ENCODE data around the gene SIMC1.
"Not testable (repeated sequence)": the region's sequence is repeated elsewhere in the genome, so short reads cannot be mapped to it uniquely, and the experiment has no call there.

SIMC1 gene

GRCh38 chr5:176237971-176238644 is at the start of gene SIMC1:
Gene SIMC1, plus strand, starts transcription at chr5:176238424. Its CDS starts 85 bp downstream, at chr5:176238509.
- peak; percentile 17 for DNase-seq (ENCODE audit: low read depth)

DNA sequence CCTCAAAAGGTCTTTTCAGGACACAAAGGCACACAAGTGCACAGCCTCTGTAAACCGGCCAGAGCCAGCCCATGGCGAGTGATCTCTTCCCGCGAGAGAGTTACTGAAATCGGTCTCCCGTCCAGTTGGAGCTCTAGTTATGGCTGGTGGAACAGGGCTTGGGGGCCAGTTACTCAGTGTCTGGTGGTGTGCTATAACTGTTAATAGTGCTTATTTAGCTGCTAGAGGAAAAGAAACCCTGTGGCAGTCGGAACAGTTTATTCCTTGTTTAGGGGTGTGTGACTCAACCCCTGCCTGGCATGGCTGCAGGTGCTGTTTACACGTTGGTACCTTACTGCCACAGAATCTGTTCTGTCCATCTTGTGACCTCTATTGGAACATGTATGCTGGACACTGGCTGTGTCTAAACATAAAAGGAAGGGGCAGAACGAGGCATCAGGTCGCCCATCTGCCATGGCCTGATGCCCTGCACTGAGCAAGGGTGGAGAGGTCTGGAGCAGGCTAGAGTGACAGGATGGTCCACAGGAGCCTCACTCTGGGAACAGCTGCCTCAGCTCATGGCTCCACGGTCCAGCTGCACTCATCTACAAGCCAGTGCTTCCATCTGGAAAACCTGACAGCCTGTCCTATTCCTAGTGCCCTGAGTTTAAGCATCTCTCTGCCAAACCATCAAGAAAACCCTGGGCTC is 49.6 kb upstream of the SIMC1 start:
- DNase-seq (ENCODE audit: low read depth): no peak

- no peak for DNase-seq (ENCODE audit: low read depth)
Observed at GRCh38 chr5:176189857-176190256, 48.4 kb upstream of the SIMC1 start.

- no peak for DNase-seq (ENCODE audit: low read depth)
Observed at GRCh38 chr5:176190886-176191755, 47.1 kb upstream of the SIMC1 start.

DNA sequence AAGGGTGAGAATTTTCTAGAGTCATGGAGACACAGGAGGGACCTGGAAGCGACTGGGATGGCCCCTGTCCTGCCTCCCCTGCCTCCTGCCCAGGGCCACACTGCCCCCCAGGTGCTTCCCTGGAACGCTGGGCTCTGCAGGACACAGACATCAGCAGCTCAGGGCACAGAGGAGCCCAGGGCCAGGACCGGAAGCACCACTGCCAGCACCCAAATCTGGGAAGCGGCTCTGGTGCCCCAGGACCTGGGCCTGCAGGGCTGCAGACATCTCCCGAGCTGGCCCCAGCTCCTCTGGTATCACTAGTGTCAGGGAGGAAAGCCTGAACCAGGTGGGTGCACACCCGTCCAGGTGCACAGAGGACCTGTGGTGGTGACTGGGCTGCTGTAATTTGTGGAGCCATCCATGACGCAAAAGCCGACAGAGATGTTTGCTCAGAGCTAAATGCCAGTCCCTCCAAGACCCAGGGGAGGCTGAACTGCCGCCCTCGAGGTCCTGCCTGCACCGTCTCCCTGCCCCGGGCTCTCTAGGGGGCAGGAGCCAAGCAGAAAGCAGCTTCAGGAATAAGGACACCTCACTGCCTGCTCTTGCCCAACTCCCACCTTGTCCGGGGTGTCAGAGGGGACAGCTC is 46.0 kb upstream of the SIMC1 start:
- DNase-seq (ENCODE audit: low read depth): no peak

GRCh38 chr5:176192722-176193117 is 45.5 kb upstream of the SIMC1 start:
- not testable (repeated sequence) for DNase-seq (ENCODE audit: low read depth)

- not testable (repeated sequence) for DNase-seq (ENCODE audit: low read depth)
Observed at GRCh38 chr5:176193636-176194035, 44.6 kb upstream of the SIMC1 start.

- not testable (repeated sequence) for DNase-seq (ENCODE audit: low read depth)
Observed at GRCh38 chr5:176194238-176195083, 43.8 kb upstream of the SIMC1 start.

DNA sequence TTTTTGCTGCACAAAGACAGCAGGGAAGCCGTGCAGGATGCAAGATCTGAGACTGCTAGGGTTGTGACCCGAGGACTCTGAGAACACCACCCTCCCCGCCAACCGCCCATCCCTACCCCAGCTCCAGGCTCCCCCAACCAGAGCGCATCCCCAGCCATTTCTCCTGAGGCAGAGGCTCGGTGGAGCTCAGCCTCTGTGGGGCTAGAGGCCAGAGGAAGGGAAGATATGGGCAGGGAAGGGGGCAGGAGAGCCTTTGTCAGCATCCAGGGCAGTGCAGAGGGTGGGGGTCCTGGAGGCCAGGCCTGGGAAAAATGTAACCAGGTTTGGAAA is 43.2 kb upstream of the SIMC1 start:
- not testable (repeated sequence) for DNase-seq (ENCODE audit: low read depth)

DNA sequence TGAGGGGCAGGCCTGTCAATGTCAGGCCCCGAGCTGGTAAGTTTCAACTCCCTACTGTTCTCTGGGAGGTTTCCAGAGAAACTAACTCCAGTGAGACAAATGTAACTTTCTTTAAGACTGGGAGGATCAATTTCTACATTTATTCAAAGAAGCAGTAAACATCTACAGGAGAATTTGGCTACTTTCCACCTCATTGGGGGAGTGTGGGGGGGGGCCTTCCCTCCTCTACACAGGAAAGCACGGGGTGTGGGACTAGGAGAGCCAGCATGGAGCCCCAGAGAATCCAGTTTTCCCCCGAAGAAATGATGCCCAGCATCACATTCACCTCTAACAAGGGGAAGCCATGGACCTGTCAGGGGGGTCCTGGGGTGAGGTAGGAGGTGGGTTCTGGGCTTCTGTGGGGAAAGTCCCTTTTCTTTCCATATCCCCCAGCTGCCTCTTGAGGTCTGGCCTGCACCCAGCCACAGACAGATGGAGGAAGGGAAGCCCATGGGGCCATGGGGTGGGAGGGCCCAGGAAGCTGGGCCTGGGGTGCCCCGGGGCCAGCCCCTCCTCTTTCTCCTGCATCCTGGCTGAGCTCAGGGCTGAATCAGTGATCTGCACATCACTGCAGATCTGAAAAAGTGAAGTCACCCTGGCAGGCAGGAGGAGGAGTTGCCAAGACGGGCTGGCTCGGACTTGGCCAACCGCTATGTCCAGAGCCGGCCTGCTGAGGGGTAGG is 42.6 kb upstream of the SIMC1 start:
- not testable (repeated sequence) for DNase-seq (ENCODE audit: low read depth)

- DNase-seq (ENCODE audit: low read depth): not testable (repeated sequence)
Observed at GRCh38 chr5:176196781-176197180, 41.4 kb upstream of the SIMC1 start.

DNA sequence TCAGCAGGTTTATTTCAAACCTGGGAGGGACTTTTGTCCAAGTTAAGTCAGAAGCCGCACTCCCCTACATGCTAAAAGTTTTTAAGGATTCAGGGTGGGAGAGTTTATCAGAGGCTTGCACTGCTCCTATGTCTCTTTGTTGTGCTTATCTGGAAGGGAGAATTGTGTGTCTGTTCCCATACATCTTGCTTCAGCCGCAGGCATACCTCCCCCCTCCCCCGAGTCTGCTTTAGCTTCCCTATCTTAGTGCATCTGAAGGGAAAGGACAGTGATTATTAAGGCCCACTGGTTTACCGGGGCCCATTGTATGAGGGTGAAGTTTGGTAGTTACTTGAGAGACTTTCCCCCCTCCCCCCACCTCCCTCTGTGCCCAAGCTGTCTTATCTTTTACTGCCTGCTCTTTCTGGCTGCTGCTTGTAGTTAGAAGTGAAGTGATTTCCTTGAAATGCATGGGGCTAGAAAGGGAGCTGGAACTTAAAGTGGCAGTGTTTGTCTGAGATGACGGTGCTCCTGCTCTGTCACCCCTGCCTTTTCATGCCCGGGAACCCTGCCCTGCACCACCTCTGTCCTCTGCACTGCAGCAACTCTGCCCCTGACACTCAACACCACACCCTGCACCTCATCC is 40.9 kb upstream of the SIMC1 start:
- not testable (repeated sequence) for DNase-seq (ENCODE audit: low read depth)

GRCh38 chr5:176198299-176198698 is 39.9 kb upstream of the SIMC1 start:
- DNase-seq (ENCODE audit: low read depth): not testable (repeated sequence)

DNA sequence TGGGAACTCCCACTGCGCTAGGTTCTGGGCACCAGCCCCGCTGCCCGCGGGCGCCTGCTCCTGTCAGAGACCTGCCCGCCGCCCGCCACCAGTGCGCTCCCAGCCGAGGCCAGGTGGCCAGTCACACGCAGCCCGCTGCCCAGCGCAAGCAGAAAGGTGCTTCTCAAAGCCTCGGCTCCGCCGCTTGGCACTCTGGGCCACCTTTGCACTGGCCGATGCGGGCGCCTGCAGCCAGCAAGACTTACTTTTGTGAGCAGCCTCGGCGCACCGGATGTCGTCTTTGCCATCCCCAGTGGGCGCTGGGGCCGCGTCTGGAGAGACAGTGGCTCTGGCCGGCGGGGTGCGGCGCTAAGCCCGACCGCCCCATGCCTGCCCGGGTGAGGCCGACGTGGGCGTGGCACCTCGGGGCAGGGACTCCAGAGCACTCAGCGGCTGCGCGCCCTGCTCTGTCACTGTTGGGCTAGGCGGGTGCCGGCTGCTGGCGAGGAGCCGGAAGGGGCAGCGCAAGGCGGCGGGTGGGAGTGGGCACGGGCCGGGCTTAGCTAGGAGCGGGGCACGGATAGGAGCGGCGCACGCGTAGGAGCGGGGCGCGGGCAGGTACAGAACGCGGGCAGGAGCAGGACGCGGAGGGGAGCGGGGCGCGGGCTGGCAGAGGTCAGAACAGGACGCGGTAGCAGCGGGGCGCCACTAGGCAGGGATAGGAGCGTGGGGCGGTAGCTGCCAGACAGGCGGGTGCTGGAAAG is 39.1 kb upstream of the SIMC1 start:
- not testable (repeated sequence) for DNase-seq (ENCODE audit: low read depth)

GRCh38 chr5:176199803-176200399 is 38.3 kb upstream of the SIMC1 start:
- not testable (repeated sequence) for DNase-seq (ENCODE audit: low read depth)

DNA sequence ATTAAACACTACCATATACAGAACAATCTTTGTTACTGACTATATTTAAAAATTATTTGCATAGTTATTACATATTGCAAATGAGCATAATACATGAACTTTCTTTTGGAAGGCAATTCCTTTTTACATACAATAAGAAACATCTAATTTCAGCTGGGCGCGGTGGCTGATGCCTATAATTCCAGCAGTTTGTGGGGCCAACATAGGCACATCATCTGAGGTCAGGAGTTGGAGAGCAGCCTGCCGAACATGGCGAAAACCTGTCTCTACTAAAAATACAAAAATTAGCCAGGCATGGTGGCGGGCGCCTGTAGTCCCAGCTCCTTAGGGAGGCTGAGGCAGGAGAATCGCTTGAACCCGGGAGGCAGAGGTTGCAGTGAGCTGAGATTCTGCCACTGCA is 36.4 kb upstream of the SIMC1 start:
- no peak for DNase-seq (ENCODE audit: low read depth)

- no peak for DNase-seq (ENCODE audit: low read depth)
Observed at GRCh38 chr5:176203086-176203485, 35.1 kb upstream of the SIMC1 start.

DNA sequence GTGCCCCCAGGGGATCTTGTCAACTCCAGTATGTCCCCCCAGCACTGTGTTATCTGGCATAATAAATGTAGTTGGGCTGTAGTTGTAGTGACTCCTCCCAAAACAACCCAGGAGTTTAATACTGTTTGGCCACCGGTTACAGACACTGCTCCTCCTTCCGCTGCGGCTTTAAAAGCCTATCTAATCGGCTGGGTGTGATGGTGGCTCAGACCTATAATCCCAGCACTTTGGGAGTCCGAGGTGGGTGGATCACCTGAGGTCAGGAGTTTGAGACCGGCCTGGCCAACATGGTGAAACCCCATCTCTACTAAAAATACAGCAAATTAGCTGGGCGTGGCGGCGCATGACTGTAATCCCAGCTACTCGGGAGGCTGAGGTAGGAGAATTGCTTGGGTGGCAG is 34.7 kb upstream of the SIMC1 start:
- not testable (repeated sequence) for DNase-seq (ENCODE audit: low read depth)

DNA sequence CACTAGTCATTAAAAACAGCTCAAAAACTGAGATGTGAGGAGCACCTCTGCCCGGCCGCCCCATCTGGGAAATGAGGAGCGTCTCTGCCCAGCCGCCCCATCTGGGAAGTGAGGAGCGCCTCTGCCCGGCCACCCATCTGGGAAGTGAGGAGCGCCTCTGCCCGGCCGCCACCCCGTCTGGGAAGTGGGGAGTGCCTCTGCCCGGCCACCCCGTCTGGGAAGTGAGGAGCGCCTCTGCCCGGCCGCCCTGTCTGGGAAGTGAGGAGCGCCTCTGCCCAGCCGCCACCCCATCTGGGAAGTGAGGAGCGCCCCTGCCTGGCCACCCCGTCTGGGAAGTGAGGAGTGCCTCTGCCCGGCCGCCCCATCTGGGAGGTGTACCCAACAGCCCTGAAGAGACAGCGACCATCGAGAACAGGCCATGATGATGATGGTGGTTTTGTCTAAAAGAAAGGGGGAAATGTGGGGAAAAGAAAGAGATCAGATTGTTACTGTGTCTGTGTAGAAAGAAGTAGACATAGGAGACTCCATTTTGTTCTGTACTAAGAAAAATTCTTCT is 23.7 kb upstream of the SIMC1 start:
- DNase-seq (ENCODE audit: low read depth): not testable (repeated sequence)

Measured in activated gamma-delta T cell treated with anti-CD3 and anti-CD28 coated beads, Interleukin-2, amount 50 U/mL, for 16 hours (primary cell).